HG02642 (cell line): ENCODE measurements around the gene SIAH2.
"Not testable (repeated sequence)": the region's sequence is repeated elsewhere in the genome, so short reads cannot be mapped to it uniquely, and the experiment has no call there.

ENCODE experiments used
- ATAC-seq: cut with Tn5 transposase; IDR thresholded peaks from one replicate; pipeline ENCODE4 v1.9.1; 2021; ENCODE audit warnings: mild to moderate bottlenecking; ENCODE audit not compliant: unreplicated experiment, poor library complexity

The SIAH2 gene

GRCh38 chr3:150763122-150763840, at the start of gene SIAH2:
TSS of gene SIAH2 (minus strand) at chr3:150763169. CDS start at chr3:150762849, 320 bp downstream.
- ATAC-seq = peak; percentile 68

GRCh38 chr3:150811984-150812383, 49.0 kb upstream of the SIAH2 start:
- ATAC-seq = no peak

GRCh38 chr3:150810641-150811040, 47.7 kb upstream of the SIAH2 start:
- no peak for ATAC-seq

GRCh38 chr3:150806185-150806835, 43.3 kb upstream of the SIAH2 start:
- no peak for ATAC-seq

GRCh38 chr3:150805354-150805753, 42.4 kb upstream of the SIAH2 start:
- ATAC-seq = no peak

GRCh38 chr3:150803440-150803985, 40.5 kb upstream of the SIAH2 start:
- no peak for ATAC-seq

GRCh38 chr3:150800722-150801121, 37.8 kb upstream of the SIAH2 start:
- no peak for ATAC-seq

- ATAC-seq = no peak
Observed at GRCh38 chr3:150798122-150798618, 35.2 kb upstream of the SIAH2 start.

GRCh38 chr3:150797155-150797554, 34.2 kb upstream of the SIAH2 start:
- no peak for ATAC-seq

- ATAC-seq = not testable (repeated sequence)
Observed at GRCh38 chr3:150796527-150796926, 33.6 kb upstream of the SIAH2 start.

- no peak for ATAC-seq
Observed at GRCh38 chr3:150793641-150794040, 30.7 kb upstream of the SIAH2 start.

- ATAC-seq = no peak
Observed at GRCh38 chr3:150790629-150791028, 27.7 kb upstream of the SIAH2 start.

- no peak for ATAC-seq
Observed at GRCh38 chr3:150789451-150789850, 26.5 kb upstream of the SIAH2 start.

GRCh38 chr3:150787741-150788370, 24.9 kb upstream of the SIAH2 start:
- ATAC-seq = peak; percentile 67

- ATAC-seq = no peak
Observed at GRCh38 chr3:150786791-150787190, 23.8 kb upstream of the SIAH2 start.

- no peak for ATAC-seq
Observed at GRCh38 chr3:150784747-150785125, 21.8 kb upstream of the SIAH2 start.

- peak; percentile 76 for ATAC-seq
Observed at GRCh38 chr3:150783920-150784746, 21.2 kb upstream of the SIAH2 start.

- no peak for ATAC-seq
Observed at GRCh38 chr3:150783316-150783715, 20.3 kb upstream of the SIAH2 start.

- no peak for ATAC-seq
Observed at GRCh38 chr3:150779402-150779858, 16.5 kb upstream of the SIAH2 start.

GRCh38 chr3:150778793-150779401, 15.9 kb upstream of the SIAH2 start:
- ATAC-seq = no peak
